OCI-LY1 (cell line): ENCODE measurements around the gene CHAD.

Experiments
- H2AFZ ChIP-seq: fragments of 200-600 bp; sonication (generic), shearing (Covaris generic); 2 replicates; pipeline ENCODE4 v1.6.0; 2014; ENCODE audit warnings: antibody characterized with exemption, mild to moderate bottlenecking, low read length
- H3F3A ChIP-seq: fragments of 200-600 bp; sonication (generic), shearing (Covaris generic); 2 replicates; pipeline ENCODE4 v1.6.0; 2014; ENCODE audit warnings: mild to moderate bottlenecking, antibody characterized with exemption, low read length, moderate library complexity; ENCODE audit not compliant: insufficient read depth
- H3K27ac ChIP-seq: fragments of 200-600 bp; sonication (generic); 2 replicates; pipeline ENCODE4 v1.5.1; 2014; ENCODE audit warnings: low read length, mixed run types, mild to moderate bottlenecking, low read depth; ENCODE audit not compliant: poor library complexity, severe bottlenecking
- H3K27me3 ChIP-seq: fragments of 200-600 bp; sonication (generic); 2 replicates; pipeline ENCODE4 v1.6.0; 2014; ENCODE audit warnings: antibody characterized with exemption, mild to moderate bottlenecking, low read length, moderate library complexity; ENCODE audit not compliant: insufficient read depth
- H3K36me3 ChIP-seq: fragments of 200-600 bp; sonication (generic); 2 replicates; pipeline ENCODE4 v1.6.1; 2014; ENCODE audit warnings: mild to moderate bottlenecking, antibody characterized with exemption, low read length, moderate library complexity, mixed read lengths; ENCODE audit not compliant: insufficient read depth
- H3K4me1 ChIP-seq: fragments of 200-600 bp; sonication (generic); 2 replicates; pipeline ENCODE4 v1.5.1; 2014; ENCODE audit warnings: mild to moderate bottlenecking, low read length, moderate library complexity; ENCODE audit not compliant: insufficient read depth, severe bottlenecking
- H3K4me2 ChIP-seq: fragments of 200-600 bp; sonication (generic), shearing (Covaris generic); 2 replicates; pipeline ENCODE4 v1.6.1; 2014; ENCODE audit warnings: low read length
- H3K4me3 ChIP-seq: fragments of 200-600 bp; sonication (generic); 2 replicates; pipeline ENCODE4 v1.5.1; 2014; ENCODE audit warnings: low read length, low read depth, mild to moderate bottlenecking, mixed read lengths; ENCODE audit not compliant: poor library complexity, severe bottlenecking
- H3K79me2 ChIP-seq: fragments of 200-600 bp; shearing (Covaris generic); 2 replicates; pipeline ENCODE4 v1.6.1; 2016; ENCODE audit warnings: mixed run types, low read length, mixed read lengths; ENCODE audit not compliant: insufficient read depth
- H3K9ac ChIP-seq: fragments of 200-600 bp; sonication (generic), shearing (Covaris generic); 2 replicates; pipeline ENCODE4 v1.6.1; 2014; ENCODE audit warnings: mild to moderate bottlenecking, low read length, mixed read lengths
- H3K9me2 ChIP-seq: fragments of 200-600 bp; sonication (generic), shearing (Covaris generic); 2 replicates; pipeline ENCODE4 v1.6.1; 2014; ENCODE audit warnings: low read depth, mild to moderate bottlenecking, low read length, mixed read lengths
- H3K9me3 ChIP-seq: fragments of 200-600 bp; shearing (Covaris generic); 2 replicates; pipeline ENCODE4 v1.6.1; 2014; ENCODE audit warnings: low read length, mixed read lengths
- H4K20me1 ChIP-seq: fragments of 200-600 bp; sonication (generic), shearing (Covaris generic); 2 replicates; pipeline ENCODE4 v1.6.0; 2016; ENCODE audit warnings: mild to moderate bottlenecking, low read length; ENCODE audit not compliant: insufficient read depth
- EZH2 ChIP-seq: fragments of 200-600 bp; sonication (generic), shearing (Covaris generic); IDR thresholded peaks from 2 replicates; pipeline ENCODE4 v1.8.0; 2017; ENCODE audit warnings: borderline replicate concordance, mixed run types, mild to moderate bottlenecking, antibody characterized with exemption, low read length, moderate library complexity, mixed read lengths
- TF ChIP-seq, protein P1 (sequence below): fragments of 200-600 bp; sonication (generic), shearing (Covaris generic); IDR thresholded peaks from 2 replicates; pipeline ENCODE4 v1.5.1; 2017; ENCODE audit warnings: mild to moderate bottlenecking, antibody characterized with exemption, low read length, moderate library complexity, mixed read lengths

CHAD gene

DNA sequence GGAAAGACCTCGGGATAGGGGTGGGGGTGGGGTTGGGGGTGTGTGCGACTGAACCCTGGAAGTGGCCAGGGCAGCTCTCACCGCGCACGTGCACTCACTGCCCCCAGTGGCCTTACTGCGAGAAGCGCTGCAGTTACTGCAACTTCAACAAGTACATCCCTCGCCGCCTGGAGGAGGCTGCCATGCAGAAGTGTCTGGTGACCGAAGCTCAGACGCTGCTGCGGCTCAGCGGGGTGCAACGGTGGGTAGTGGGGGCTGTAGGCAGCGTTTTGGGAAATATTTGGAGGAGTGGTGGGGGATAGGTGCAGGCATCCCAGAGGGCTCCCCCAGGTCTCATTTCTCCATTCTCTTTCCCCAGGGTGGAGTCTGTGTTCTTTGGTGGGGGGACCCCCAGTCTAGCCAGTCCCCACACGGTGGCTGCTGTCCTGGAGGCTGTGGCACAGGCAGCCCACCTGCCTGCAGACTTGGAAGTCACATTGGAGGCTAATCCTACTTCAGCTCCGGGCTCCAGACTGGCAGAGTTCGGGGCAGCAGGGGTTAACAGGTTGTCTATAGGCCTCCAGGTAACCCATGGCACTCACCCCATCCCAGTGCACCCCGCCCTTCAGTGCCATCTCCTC lies 11.0 kb upstream of the CHAD start:
- peak overlapping the region; percentile 82 for H3K9ac ChIP-seq
- H3K4me1 ChIP-seq: peaks cover 11% of the 10 kb centered on the region
- H3K27ac ChIP-seq: no peak overlapping the region
- no peaks in the 10 kb centered on the region for H3K79me2 ChIP-seq
- no peaks in the 10 kb centered on the region for H3F3A ChIP-seq
- H3K9me2 ChIP-seq: no peaks in the 10 kb centered on the region
- no peak for TF ChIP-seq EZH2
- TF ChIP-seq, protein P1, sequence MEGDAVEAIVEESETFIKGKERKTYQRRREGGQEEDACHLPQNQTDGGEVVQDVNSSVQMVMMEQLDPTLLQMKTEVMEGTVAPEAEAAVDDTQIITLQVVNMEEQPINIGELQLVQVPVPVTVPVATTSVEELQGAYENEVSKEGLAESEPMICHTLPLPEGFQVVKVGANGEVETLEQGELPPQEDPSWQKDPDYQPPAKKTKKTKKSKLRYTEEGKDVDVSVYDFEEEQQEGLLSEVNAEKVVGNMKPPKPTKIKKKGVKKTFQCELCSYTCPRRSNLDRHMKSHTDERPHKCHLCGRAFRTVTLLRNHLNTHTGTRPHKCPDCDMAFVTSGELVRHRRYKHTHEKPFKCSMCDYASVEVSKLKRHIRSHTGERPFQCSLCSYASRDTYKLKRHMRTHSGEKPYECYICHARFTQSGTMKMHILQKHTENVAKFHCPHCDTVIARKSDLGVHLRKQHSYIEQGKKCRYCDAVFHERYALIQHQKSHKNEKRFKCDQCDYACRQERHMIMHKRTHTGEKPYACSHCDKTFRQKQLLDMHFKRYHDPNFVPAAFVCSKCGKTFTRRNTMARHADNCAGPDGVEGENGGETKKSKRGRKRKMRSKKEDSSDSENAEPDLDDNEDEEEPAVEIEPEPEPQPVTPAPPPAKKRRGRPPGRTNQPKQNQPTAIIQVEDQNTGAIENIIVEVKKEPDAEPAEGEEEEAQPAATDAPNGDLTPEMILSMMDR: peak; percentile 44
- peak overlapping the region; percentile 76 for H3K4me3 ChIP-seq
- no peaks in the 10 kb centered on the region for H3K36me3 ChIP-seq
- H3K27me3 ChIP-seq: no peaks in the 10 kb centered on the region
- no peaks in the 10 kb centered on the region for H4K20me1 ChIP-seq
- H2AFZ ChIP-seq: no peak overlapping the region
- no peaks in the 10 kb centered on the region for H3K9me3 ChIP-seq
- peak overlapping the region; percentile 87 for H3K4me2 ChIP-seq

DNA sequence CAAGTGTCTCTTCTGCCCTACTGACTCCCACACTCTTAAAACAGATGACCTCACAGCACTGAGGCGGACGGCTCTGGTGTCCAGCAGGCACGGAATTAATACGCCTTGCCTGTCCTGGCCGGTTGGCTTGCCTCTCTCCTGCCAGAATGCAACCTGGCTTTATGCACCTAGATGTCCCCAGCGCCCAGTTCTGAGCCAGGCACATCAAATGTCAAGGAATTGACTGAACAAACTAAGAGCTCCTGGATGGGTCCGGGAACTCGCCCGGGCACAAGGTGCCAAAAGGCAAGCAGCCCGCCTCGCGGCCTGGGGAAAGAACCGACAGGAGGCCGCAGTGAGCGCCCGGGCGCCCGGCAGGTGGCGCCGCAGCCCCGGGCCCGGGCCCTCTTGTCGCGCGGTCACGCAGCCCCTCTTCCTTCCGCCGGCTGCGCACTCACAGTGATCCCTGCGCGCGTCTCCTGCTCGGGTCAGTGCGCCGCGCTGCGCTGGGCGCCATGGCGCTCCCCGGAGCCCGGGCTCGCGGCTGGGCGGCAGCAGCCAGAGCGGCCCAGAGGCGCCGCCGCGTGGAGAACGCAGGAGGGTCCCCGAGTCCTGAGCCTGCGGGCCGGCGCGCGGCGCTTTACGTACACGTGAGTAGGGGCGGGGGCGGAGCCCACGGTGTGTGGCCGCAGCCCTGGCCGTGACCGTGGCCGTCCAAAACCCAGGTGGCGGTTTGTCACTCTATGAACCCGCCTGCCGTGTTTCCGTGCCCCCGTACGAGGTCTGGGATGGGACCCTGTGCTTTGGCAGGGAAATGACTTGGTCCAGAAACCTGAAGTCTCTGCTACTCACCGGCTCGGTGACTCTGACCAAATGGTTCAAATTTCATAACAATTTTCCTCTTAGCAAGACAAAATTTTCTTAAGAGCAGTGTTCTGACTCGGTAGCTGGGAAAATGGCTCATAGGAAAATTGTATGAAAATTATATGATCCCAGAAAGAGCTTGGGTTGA lies 10.0 kb upstream of the CHAD start, which contains the start of gene RSAD1:
Gene RSAD1 (plus strand): TSS at position 470 of the 991 bp plus-strand sequence. CDS start 25 bp downstream, at position 495.
- Histone ChIP-seq H3K4me2 (peak within 1 kb of the TSS; percentile 87), H3K79me2 (no peaks in the 10 kb centered on the region), H3K9ac (peak within 1 kb of the TSS; percentile 82), H2AFZ (peak within 1 kb of the TSS; percentile 63), H3K27ac (peak within 1 kb of the TSS; percentile 45), H3K9me2 (no peaks in the 10 kb centered on the region), H3K9me3 (no peaks in the 10 kb centered on the region), H3K4me3 (peak within 1 kb of the TSS; percentile 76), H3K27me3 (no peaks in the 10 kb centered on the region), H4K20me1 (no peaks in the 10 kb centered on the region), H3K36me3 (no peaks in the 10 kb centered on the region), H3F3A (no peaks in the 10 kb centered on the region), H3K4me1 (peaks cover 11% of the 10 kb centered on the region)
- TF ChIP-seq EZH2: no peak
- TF ChIP-seq, protein P1: peak; percentile 82

DNA sequence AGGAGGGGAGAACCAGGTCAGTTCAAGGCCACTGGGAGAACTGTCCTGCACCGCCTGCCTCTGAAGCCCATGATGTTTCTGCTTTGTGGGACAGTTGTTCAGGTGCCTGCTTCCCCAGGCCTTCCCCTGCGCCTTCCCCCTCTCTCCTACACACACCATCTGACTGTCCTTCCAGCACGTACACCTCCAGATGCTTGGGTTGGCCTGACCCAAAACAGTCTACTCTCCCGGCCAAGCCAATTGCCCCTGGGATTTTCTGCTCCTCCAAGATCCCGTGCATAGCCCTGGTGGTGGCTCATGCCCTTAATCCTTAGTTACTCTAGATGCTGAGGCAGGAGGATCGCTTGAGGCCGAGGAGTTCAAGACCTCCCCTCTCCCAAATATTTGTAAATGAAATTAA lies 9.3 kb upstream of the CHAD start:
- Histone ChIP-seq H3K9me2 (no peaks in the 10 kb centered on the region), H2AFZ (peak overlapping the region; percentile 10; the same call in 1 of the 2 replicates), H3K9me3 (no peaks in the 10 kb centered on the region), H3K4me3 (peak overlapping the region; percentile 76), H3K9ac (peak overlapping the region; percentile 82), H3K4me1 (peaks cover 11% of the 10 kb centered on the region), H3K27ac (peak overlapping the region; percentile 45), H3K79me2 (no peaks in the 10 kb centered on the region), H3K36me3 (no peaks in the 10 kb centered on the region), H3K27me3 (no peaks in the 10 kb centered on the region), H4K20me1 (no peaks in the 10 kb centered on the region), H3F3A (no peaks in the 10 kb centered on the region), H3K4me2 (peak overlapping the region; percentile 59)
- no peak for TF ChIP-seq EZH2
- TF ChIP-seq, protein P1: no peak
